ENCODE measurements around the gene CXCL10. TPM values are rescaled to one million over a fixed set of nuclear protein-coding genes. Genes with fewer than 3 reads are reported as not detected.
A peak's percentile ranks its signal among the peaks of the same experiment; 100 is the strongest.

CXCL10 gene
- total RNA-seq (2012; rRNA removed) (0.18 and 0.28 TPM in 2 replicates), polyA plus RNA-seq (2012; rRNA removed) (0.14 and 0.15 TPM in 2 replicates), Bru-seq, nascent RNA (not detected), BruChase-seq, experiment 1, labeled RNA remaining after a 6-hour chase (percentile 16 among the genes with signal in this experiment), BruChase-seq, experiment 2, labeled RNA remaining after a 2-hour chase (not detected)
- 0.05 TPM in 1 of 2 replicates, not detected in the other for polyA plus RNA-seq (2012; cell fraction: cytosol; rRNA removed)
- polyA plus RNA-seq (2012; cell fraction: nucleus; rRNA removed; ENCODE audit: low replicate concordance), result 0.07 TPM in 1 of 2 replicates, not detected in the other
- long read RNA-seq, partial matches to known transcripts, result 0 of 2 reads
- long read RNA-seq, other reads (novel, unspliced or antisense), result 0 of 2 reads

DNA sequence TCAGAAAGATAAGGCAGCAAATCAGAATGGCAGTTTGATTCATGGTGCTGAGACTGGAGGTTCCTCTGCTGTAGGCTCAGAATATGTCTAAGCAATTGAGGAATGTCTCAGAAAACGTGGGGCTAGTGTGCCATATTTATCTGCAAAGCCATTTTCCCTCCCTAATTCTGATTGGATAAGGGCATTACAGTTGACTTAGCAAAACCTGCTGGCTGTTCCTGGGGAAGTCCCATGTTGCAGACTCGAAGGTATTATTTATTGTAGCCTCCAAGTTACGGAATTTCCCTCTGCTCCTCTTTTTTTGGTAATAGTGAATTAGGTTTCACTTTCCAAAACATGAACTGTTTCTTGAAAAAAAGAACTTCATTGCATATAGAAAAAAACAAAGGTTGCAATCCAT, at the start of gene CXCL10:
Gene CXCL10, minus strand, starts transcription at position 109 of the 400 bp plus-strand sequence. Its CDS starts 66 bp downstream, at position 43.
- peak; percentile 35; the same call in 1 of the 2 replicates for ATAC-seq (ENCODE audit: low read depth)
- no CpG with 5 or more reads among the region's 3 CpGs for WGBS, 2 experiments (ENCODE audit: extremely low coverage in 2 of 2, insufficient read length in 1 of 2)
- H4K8ac ChIP-seq (ENCODE audit: low read depth in 2 of 2, low read length in 2 of 2), result no peak within 1 kb of the TSS
- H2AFZ ChIP-seq (replicated peaks; ENCODE audit: low read length, poor library complexity), result no peak within 1 kb of the TSS
- dilution Hi-C loops (cut with HindIII; ENCODE audit: low sequenced_read_pairs, unreplicated experiment), result no loop called here
- no peak within 1 kb of the TSS for H3K56ac ChIP-seq (ENCODE audit: extremely low read depth, insufficient read depth, low read length)
- no peak within 1 kb of the TSS; the same call in 1 of the 2 replicates for H2BK120ac ChIP-seq (ENCODE audit: low read depth, low read length)
- intact Hi-C loops (cut with micrococcal nuclease), result no loop called here
- H4K91ac ChIP-seq (ENCODE audit: insufficient read depth, low read depth, low read length), result no peak within 1 kb of the TSS
- DNase-seq, result peak; percentile 82
- H3K36me3 ChIP-seq (ENCODE audit: control insufficient read depth, insufficient read depth, low read length), result no peaks in the 10 kb centered on the region
- H3K23ac ChIP-seq (ENCODE audit: low read depth, low read length), result no peak within 1 kb of the TSS
- H4K20me1 ChIP-seq (ENCODE audit: insufficient read depth, low read length), result no peaks in the 10 kb centered on the region
- no peak within 1 kb of the TSS for H3K4ac ChIP-seq (ENCODE audit: low read depth, low read length)
- no peak within 1 kb of the TSS for H4K5ac ChIP-seq (ENCODE audit: low read depth, low read length)
- CTCF ChIA-PET, result no interaction called here
- no peaks in the 10 kb centered on the region for H3K27me3 ChIP-seq (ENCODE audit: control insufficient read depth, insufficient read depth, low read length)
- no peak within 1 kb of the TSS for H3K27ac ChIP-seq (ENCODE audit: insufficient read depth, low read length)
- H3K4me3 ChIP-seq (ENCODE audit: insufficient read depth, low read depth, low read length), result no peak within 1 kb of the TSS
- 0 out of 2 replicates have a peak, but pooled peaks cover 2% of the 10 kb centered on the region for H3K4me1 ChIP-seq (ENCODE audit: control insufficient read depth, insufficient read depth, low read length)
- POLR2A ChIA-PET (ENCODE audit: unreplicated experiment), result no interaction called here
- no peaks in the 10 kb centered on the region for H3K9me3 ChIP-seq (ENCODE audit: control insufficient read depth, insufficient read depth, low read length)
- in situ Hi-C loops (cut with MboI; ENCODE audit: low sequenced_read_pairs), result no loop called here
- TF ChIP-seq BHLHE40 (IDR thresholded peaks at IDR 0.05; ENCODE audit: low read depth, low read length), result no peak
- no peak for TF ChIP-seq CHD1 (IDR thresholded peaks at IDR 0.05; ENCODE audit: low read depth, low read length)
- no peak for TF ChIP-seq MXI1 (IDR thresholded peaks at IDR 0.05; ENCODE audit: borderline replicate concordance, low read depth, low read length)
- TF ChIP-seq FOS (IDR thresholded peaks at IDR 0.05; ENCODE audit: low read depth, low read length), result no peak
- TF ChIP-seq RFX5 (IDR thresholded peaks at IDR 0.05; ENCODE audit: low read depth, low read length), result no peak
- TF ChIP-seq RAD21 (IDR thresholded peaks at IDR 0.05; ENCODE audit: low read length), result no peak
- TF ChIP-seq, protein P1, sequence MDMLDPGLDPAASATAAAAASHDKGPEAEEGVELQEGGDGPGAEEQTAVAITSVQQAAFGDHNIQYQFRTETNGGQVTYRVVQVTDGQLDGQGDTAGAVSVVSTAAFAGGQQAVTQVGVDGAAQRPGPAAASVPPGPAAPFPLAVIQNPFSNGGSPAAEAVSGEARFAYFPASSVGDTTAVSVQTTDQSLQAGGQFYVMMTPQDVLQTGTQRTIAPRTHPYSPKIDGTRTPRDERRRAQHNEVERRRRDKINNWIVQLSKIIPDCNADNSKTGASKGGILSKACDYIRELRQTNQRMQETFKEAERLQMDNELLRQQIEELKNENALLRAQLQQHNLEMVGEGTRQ (IDR thresholded peaks at IDR 0.05; ENCODE audit: low read depth, low read length), result no peak
- TF ChIP-seq RCOR1 (IDR thresholded peaks at IDR 0.05; ENCODE audit: insufficient replicate concordance, low read length), result no peak
- no peak for TF ChIP-seq NFE2L2 (IDR thresholded peaks at IDR 0.05; ENCODE audit: low read depth, low read length)
- no peak for TF ChIP-seq MAZ (IDR thresholded peaks at IDR 0.05; ENCODE audit: borderline replicate concordance, low read depth, low read length)
- no peak for TF ChIP-seq MAFK (IDR thresholded peaks at IDR 0.05; ENCODE audit: low read depth, low read length)
- TF ChIP-seq POLR2A (IDR thresholded peaks at IDR 0.05; ENCODE audit: low read depth, low read length), result no peak
- TF ChIP-seq CEBPB (IDR thresholded peaks at IDR 0.05; ENCODE audit: low read depth, low read length), result no peak
- H3K9me1 ChIP-seq (ENCODE audit: insufficient read depth, low read length), result no peaks in the 10 kb centered on the region
- H2BK5ac ChIP-seq (ENCODE audit: low read depth, low read length, poor library complexity, severe bottlenecking), result no peak within 1 kb of the TSS
- no peak within 1 kb of the TSS for H3K18ac ChIP-seq (ENCODE audit: low read depth, low read length)
- H2BK20ac ChIP-seq (ENCODE audit: low read depth, low read length), result no peak within 1 kb of the TSS
- H2BK15ac ChIP-seq (ENCODE audit: low read depth, low read length), result no peak within 1 kb of the TSS
- no TSS peak for BruUV-seq (replicated peaks)
- no peak within 1 kb of the TSS for H2AK5ac ChIP-seq (ENCODE audit: low read depth, low read length)
- peak within 1 kb of the TSS; percentile 36; the same call in 1 of the 2 replicates for H3K4me2 ChIP-seq (ENCODE audit: low read depth, low read length)
- H2AK9ac ChIP-seq (replicated peaks; ENCODE audit: low read depth, low read length, poor library complexity), result no peak within 1 kb of the TSS
- no peaks in the 10 kb centered on the region for H3K79me1 ChIP-seq (ENCODE audit: low read depth in 1 of 2, low read length in 2 of 2)
- no peak within 1 kb of the TSS for H3K14ac ChIP-seq (replicated peaks; ENCODE audit: low read depth, low read length)
- no peak within 1 kb of the TSS for H3K9ac ChIP-seq (ENCODE audit: low read depth, low read length)
